ENCODE results near the gene FNTB.
"Not testable (repeated sequence)": the region's sequence is repeated elsewhere in the genome, so short reads cannot be mapped to it uniquely, and the experiment has no call there.

Gene FNTB

DNA sequence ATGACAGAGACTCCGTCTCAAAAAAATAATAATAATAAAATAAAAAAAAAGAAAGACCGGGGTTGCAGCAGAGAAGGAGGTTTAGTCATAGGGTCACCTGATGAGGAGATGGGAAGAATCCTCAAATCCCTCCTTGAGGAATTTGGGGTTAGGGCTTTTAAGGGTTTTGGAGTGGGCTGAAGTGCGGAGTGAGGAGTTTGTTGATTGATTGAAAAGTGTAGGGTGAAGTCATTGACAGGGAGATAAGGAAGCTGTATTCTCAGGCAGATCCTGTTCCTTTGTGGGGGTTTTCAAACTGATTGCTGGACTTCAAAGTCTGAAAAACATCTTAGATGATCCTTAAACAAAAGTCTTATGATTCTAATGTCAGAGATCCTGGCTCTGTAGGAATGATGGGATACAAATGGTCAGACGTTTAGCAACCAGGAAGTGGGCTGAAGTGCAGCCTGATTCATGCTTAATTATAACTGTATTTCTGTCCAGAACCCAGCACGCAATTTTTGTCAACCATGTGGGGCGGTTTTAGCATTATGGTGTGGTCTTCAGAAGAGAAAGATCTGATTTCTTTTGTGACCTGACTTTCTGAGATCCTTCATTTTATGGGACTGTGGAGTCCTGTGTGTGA lies 16.0 kb downstream of the FNTB start:
- no peak overlapping the region for H3K4me3 ChIP-seq
- peak overlapping the region in 14 of 21 experiments; percentile 2 to 68 (median 47) for H3K27ac ChIP-seq

DNA sequence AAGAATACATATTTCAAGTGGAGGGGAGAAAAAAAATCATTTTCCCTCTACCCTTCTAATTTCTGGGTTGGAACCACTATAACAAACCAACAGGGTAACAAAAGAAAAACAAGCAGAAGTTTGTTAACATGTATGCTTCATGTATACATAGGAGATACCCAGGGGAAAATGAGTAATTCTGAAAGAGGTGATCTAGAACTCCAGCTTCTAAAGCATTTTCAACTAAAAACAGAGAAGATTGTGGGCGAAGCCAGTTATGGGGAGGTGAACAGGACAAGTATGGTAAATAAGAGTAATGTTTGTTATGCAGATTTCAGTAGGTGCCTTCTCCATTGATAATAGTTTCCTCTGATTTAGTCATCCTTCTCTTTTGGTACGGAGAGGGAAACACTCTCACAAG lies 16.7 kb downstream of the FNTB start:
- Histone ChIP-seq H3K4me3 (no peak overlapping the region), H3K27ac (peak overlapping the region in 10 of 21 experiments; percentile 2 to 68 (median 39))

DNA sequence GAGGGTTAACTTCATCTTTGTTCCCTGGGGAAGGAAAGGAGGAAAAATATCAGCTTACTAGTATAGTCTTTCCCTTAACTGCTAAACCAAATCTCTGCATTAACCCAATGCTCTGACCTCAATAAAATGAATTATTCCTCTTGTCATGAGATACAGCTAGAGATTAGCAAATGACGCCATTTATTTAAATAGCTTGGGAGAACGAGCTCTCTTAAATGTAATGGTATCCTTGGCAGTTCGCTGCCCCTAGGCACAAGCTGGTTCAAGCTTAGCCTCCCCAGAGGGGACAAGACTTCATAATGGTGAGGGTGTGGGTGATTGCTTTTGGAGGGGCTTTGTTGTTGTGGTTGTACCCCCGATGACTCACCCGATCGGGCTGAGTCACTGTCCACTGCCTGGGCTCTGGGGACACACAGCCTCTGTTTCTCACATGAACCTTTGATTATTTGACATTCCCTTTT lies 19.6 kb downstream of the FNTB start:
- Histone ChIP-seq H3K4me3 (no peak overlapping the region), H3K27ac (peak overlapping the region in 2 of 21 experiments; percentile 3 to 34)

DNA sequence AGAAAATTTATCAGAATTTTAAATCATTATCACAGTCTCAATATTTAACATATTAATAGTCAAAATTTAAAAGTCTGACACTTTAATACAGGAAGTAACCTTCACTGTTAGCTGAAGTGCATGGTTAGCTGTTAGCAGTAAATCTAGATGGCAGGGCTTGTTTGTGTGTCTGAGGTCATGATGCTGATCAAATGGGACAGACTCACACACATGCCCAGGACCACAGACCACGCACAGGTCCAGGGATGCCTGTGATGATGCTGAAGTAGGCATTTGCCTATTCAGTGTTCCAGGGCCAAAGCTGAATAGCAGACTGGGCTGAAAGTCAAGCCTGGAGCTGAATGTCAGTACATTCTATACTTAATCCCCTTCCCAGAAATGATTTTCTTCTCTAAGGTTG lies 20.5 kb downstream of the FNTB start:
- Histone ChIP-seq H3K4me3 (no peak overlapping the region), H3K27ac (no peak overlapping the region)

GRCh38 chr14:65010211-65010931 lies 23.7 kb downstream of the FNTB start:
- no peak overlapping the region for H3K4me3 ChIP-seq
- H3K27ac ChIP-seq, result no peak overlapping the region

- H3K27ac ChIP-seq, result no peak overlapping the region
- H3K4me3 ChIP-seq, result no peak overlapping the region
Measured at GRCh38 chr14:65011538-65011937, 24.8 kb downstream of the FNTB start.

DNA sequence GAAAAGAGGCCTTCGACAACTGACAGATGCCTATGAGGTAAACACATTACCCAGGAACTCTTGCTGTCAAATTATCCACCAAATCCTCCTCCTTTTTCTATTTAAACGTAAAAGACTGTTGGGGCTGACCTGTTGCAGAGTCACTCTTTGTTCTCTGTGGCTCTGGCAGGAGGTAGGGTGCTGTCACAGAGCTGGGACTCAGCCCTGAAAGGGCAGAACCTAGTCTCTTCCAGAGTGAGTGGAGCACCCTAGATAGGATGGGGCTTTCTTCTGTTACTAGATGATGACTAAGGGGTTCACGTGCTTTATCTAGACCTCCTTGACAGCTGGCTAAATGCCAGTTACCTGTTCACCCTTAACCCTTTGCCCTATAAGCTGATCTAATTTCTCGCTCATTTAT lies 25.7 kb downstream of the FNTB start:
- Histone ChIP-seq H3K27ac (no peak overlapping the region), H3K4me3 (no peak overlapping the region)

- no peak overlapping the region for H3K27ac ChIP-seq
- H3K4me3 ChIP-seq, result no peak overlapping the region
Measured at GRCh38 chr14:65015391-65015790, 28.7 kb downstream of the FNTB start.

DNA sequence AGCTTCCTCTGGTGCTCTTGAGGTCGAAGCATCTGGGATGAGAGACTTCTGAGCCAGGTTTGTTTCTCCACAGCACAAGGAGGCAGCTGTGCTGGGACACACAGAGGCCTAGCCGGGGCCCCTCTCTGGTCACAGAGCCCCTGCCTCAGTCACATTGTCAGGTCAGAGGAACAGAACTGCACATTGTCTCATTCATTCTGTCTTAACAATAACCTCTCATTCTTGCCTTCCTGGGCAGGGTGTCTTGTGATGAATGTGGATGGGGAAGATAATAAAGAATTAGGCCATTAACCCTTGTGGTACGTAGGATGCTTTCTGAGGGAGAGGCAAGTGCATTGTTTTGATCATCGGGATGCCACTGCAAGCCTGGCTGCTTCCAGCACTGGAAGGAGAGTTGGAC lies 29.8 kb downstream of the FNTB start:
- peak overlapping the region in 1 of 21 experiments; percentile 41 for H3K27ac ChIP-seq
- H3K4me3 ChIP-seq, result no peak overlapping the region

DNA sequence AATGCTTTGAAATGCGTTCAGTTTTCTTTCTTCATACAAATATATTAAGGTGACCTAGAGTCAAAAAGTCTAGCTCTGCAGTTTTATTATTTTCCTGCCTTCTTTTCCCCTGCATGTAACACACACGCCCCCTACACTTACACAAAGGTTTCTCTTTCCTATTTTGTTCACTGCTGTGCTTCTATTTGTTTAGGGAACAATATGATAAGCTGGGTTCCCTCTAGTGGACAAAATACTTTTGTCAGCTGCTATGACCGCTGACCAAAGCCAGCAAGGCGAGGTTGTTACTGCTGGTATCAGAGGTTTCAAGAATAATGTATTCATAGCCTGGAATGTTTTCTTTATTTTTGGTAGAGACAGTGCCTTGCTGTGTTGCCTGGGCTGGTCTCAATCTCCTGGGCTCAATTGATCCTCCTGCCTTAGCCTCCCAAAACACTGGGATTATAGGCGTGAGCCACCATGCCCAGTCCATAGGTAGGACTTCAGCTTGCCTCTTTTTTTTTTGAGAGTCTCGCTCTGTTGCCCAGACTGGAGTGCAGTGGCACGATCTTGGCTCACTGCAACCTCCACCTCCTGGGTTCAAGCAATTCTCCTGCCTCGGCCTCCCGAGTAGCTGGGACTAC lies 33.4 kb downstream of the FNTB start:
- Histone ChIP-seq H3K27ac (no peak overlapping the region), H3K4me3 (no peak overlapping the region)

DNA sequence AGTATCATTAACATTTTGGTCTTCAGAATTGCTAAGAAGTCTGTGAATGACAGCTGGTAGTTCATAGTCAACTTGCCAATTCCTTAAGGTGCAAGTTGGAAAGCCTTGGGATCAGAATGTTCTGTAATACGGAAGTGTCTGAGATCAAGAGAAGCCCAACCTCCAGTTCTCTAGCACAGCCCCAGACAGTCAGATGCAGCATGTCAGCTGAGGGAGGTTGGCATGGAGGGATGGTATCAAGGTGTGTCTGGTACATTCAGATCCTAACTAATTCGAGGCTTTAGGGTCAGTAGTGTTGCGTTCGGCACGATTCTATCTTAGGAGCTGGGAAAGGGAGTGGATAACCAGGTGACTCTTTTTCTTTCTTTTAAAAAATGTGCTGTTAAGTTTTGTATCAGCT lies 38.3 kb downstream of the FNTB start:
- peak overlapping the region in 4 of 21 experiments; percentile 54 to 82 (median 70) for H3K27ac ChIP-seq

DNA sequence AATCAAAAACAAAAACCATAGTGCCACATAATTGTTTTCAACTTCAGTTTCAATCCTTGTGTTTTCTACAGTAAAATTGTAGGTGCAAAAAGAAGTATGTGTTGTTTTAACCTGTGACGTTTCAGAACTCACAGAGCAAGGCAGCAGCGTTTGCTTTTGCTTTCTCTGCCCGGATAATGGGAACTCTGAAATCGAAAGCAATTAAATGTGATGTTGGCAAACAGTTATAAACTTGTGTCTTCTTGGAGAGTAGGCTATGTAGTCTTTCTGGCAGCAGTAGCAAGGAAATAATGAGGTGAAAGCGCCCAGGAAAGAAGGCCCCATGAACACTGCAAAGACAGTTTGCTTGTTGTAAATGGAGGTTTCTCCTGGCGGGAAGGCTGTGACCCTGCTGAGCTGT lies 39.1 kb downstream of the FNTB start:
- H3K4me3 ChIP-seq, result no peak overlapping the region
- peak overlapping the region in 14 of 21 experiments; percentile 10 to 83 (median 51) for H3K27ac ChIP-seq

More for the DNA sequence above, 38.3 kb downstream of the FNTB start:
- no peak overlapping the region for H3K4me3 ChIP-seq

DNA sequence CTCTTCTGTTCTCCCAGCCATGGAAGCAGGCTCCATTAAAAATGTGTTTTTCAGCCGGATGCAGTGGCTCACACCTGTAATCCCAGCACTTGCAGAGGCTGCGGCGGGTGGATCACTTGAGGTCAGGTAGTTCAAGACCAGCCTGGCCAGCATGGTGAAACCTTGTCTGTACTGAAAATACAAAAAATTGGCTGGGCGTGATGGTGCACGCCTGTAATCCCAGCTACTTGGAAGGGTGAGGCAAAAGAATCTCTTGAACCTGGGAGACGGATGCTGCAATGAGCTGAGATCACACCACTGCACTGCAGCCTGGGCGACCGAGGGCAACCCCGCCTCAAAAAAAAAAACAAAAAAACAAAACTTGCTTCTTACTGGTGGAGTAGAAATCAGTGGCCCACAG lies 39.8 kb downstream of the FNTB start:
- Histone ChIP-seq H3K27ac (peak overlapping the region in 16 of 21 experiments; percentile 10 to 83 (median 54)), H3K4me3 (no peak overlapping the region)

- Histone ChIP-seq H3K27ac (peak overlapping the region in 11 of 21 experiments; percentile 22 to 83 (median 48)), H3K4me3 (no peak overlapping the region)
Measured at GRCh38 chr14:65027127-65027799, 40.6 kb downstream of the FNTB start.

DNA sequence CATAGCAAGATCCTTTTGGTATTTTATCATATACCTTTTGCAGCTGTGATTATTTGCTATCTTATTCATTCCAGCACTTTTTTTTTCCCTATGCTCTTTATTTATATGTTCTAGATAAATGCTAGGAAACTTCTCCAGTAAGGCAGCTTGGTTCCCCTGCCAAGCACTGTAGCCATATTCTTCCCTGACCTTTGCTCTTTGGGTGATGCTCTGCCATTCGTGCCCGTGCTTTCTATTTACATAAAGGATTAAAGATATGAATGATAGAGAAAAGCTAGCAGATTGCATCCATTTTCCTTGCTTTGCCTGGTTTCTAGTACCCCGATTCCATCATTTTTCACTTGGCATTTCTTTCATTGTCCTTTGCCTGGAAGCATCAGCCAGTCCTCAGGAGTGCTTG lies 42.2 kb downstream of the FNTB start:
- H3K4me3 ChIP-seq, result no peak overlapping the region
- H3K27ac ChIP-seq, result no peak overlapping the region

DNA sequence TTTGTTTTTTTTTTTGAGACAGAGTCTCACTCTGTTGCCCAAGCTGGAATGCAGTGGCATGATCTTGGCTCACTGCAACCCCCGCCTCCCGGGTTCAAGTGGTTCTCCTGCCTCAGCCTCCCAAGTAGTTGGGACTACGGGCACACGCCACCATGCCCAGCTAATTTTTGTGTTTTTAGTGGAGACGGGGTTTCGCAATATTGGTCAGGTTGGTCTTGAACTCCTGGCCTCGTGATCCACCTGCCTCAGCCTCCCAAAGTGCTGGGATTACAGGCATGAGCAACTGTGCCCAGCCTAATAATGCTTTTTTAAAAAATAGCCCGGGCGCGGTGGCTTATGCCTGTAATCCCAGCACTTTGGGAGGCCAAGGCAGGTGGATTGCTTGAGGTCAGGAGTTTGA lies 44.6 kb downstream of the FNTB start:
- H3K4me3 ChIP-seq, H3K27ac ChIP-seq: not testable (repeated sequence)

DNA sequence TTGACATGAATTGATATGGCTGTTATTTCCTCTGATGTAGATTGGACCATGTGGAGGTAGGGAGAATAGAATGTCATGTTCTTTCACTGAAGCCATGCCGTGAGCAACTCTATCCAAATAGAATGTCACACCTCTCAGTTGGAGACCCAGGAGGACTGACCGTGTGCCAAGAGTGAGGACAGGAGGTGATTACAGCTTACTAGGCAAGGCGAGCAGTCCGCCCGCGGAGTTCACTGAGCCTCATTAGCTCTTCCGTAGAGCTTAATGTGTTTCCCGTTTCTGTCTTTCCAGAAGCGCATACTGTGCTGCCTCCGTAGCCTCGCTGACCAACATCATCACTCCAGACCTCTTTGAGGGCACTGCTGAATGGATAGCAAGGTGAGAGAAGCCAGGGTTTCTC lies 45.6 kb downstream of the FNTB start:
- Histone ChIP-seq H3K4me3 (no peak overlapping the region), H3K27ac (no peak overlapping the region)

DNA sequence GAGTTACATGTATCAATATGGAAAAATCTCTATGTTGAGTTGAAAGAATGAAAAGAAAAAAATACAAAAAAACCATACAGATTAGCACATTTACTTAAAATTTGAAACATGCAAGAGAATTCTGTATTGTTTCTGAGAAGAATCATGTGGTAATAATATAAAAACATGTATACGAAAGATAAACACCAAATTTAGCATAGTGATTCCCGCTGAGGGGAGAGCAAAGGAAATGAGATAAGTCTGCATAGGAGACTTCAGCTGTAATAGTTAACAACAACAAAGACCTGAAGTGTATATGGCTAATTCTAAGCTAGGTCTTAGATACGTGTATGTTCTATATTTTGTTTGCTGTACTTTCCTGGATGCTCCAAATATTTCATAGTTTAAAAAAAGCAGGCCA lies 46.5 kb downstream of the FNTB start:
- H3K4me3 ChIP-seq, result no peak overlapping the region
- H3K27ac ChIP-seq, result no peak overlapping the region

DNA sequence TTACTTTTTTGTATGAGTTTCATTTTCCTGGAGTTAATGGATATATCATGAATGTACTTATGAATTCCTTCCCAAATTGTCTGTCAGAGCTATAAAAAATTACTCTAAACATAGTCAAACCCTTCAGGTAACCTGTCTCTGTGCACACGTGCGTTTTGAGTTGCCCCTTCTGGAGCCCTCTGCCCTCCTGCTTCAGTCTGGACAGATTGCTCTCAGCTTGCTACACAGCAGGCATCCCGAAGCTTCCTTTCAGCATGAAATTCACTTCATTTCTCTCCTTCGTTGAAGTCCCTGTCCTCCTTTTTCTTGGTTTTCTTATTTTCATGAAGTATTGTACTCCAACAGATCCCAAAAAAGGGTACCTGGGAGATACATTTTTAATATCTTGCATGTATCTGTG lies 47.3 kb downstream of the FNTB start:
- Histone ChIP-seq H3K4me3 (no peak overlapping the region), H3K27ac (no peak overlapping the region)

DNA sequence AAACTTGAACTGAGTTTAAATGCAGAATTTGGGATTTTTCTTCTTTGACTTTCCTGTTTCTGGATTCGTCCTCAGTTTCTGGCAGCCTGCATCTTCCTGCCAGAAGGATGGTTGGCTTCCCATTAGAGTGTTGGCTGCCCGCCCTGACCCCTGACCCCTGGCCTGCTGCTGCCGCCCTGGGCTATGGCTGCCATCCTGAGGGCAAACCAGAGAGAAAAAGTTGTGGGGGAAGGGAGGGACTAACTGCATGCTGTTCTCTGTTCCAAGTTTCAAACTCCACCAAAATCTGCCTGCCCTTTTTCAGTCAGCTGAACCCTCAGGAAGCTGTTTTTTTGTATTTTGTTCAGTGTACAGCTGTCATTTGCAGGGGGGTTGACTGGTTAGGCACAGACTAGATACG lies 48.4 kb downstream of the FNTB start:
- H3K27ac ChIP-seq, result peak overlapping the region in 2 of 21 experiments; percentile 23 to 34
- no peak overlapping the region for H3K4me3 ChIP-seq
